Skin of body (tissue), 2 donors: ENCODE measurements around the gene CLIC3. TPM values are rescaled to one million over a fixed set of nuclear protein-coding genes. Genes with fewer than 3 reads are reported as not detected.

Experiments
- DNase-seq: peaks from one replicate; lab custom pipeline; 2025; lab: John Stamatoyannopoulos, UW
- total RNA-seq: library from RNA; depleted of rRNA; stranded (reverse); fragments of >200 nt; gene quantifications from one replicate; pipeline ENCODE4 v1.2.3, GENCODE V29; 2014

Gene CLIC3
- total RNA-seq, 1 donor from 2014 or later = 12.7 TPM

GRCh38 chr9:137030538-137031527 is 34.5 kb upstream of the CLIC3 start:
- no peak for DNase-seq

- no peak for DNase-seq
Observed at GRCh38 chr9:137030006-137030405, 33.6 kb upstream of the CLIC3 start.

GRCh38 chr9:137029058-137029936 is 32.9 kb upstream of the CLIC3 start:
- no peak for DNase-seq

GRCh38 chr9:137028263-137029057 is 32.1 kb upstream of the CLIC3 start:
- no peak for DNase-seq

- DNase-seq = no peak
Observed at GRCh38 chr9:137027369-137028262, 31.2 kb upstream of the CLIC3 start, which contains the start of gene ABCA2. Gene ABCA2, minus strand, starts transcription at chr9:137028237. Its CDS starts 97 bp downstream, at chr9:137028140.

GRCh38 chr9:137026828-137027227 is 30.5 kb upstream of the CLIC3 start:
- DNase-seq = no peak

- no peak for DNase-seq
Observed at GRCh38 chr9:137026384-137026783, 30.0 kb upstream of the CLIC3 start.

GRCh38 chr9:137025517-137025966 is 29.2 kb upstream of the CLIC3 start:
- no peak for DNase-seq

- DNase-seq = no peak
Observed at GRCh38 chr9:137023583-137023991, 27.2 kb upstream of the CLIC3 start.

- DNase-seq = no peak
Observed at GRCh38 chr9:137023157-137023556, 26.8 kb upstream of the CLIC3 start.

- no peak for DNase-seq
Observed at GRCh38 chr9:137022662-137023008, 26.3 kb upstream of the CLIC3 start.

- DNase-seq = no peak
Observed at GRCh38 chr9:137021979-137022661, 25.8 kb upstream of the CLIC3 start.

GRCh38 chr9:137021568-137021978 is 25.2 kb upstream of the CLIC3 start:
- no peak for DNase-seq

- DNase-seq = no peak
Observed at GRCh38 chr9:137020771-137021567, 24.6 kb upstream of the CLIC3 start.

- no peak for DNase-seq
Observed at GRCh38 chr9:137019891-137020683, 23.7 kb upstream of the CLIC3 start.

- no peak for DNase-seq
Observed at GRCh38 chr9:137018761-137019559, 22.6 kb upstream of the CLIC3 start.
